Neural cell (in vitro differentiated cells): Measurements from ENCODE around the gene ZNF334. TPM values are rescaled to one million over a fixed set of nuclear protein-coding genes. Genes with fewer than 3 reads are reported as not detected.

Source experiments
- H2AFZ ChIP-seq: fragments of 200-600, 300-800 bp; sonication (generic), shearing (Covaris generic); 2 replicates; pipeline ENCODE4 v1.6.0; 2014; ENCODE audit warnings: low read depth, mild to moderate bottlenecking, antibody characterized with exemption, low read length, moderate library complexity
- H3F3A ChIP-seq: fragments of 200-600 bp; shearing (Covaris generic); 2 replicates; pipeline ENCODE4 v1.6.1; 2016; ENCODE audit warnings: mild to moderate bottlenecking, moderate library complexity, mixed read lengths, antibody characterized with exemption, low read length; ENCODE audit not compliant: insufficient read depth, poor library complexity, severe bottlenecking
- H3K27ac ChIP-seq: fragments of 200-600, 300-800 bp; sonication (generic), shearing (Covaris generic); 2 replicates; pipeline ENCODE4 v1.5.1; 2014; ENCODE audit warnings: mild to moderate bottlenecking, low read length, moderate library complexity
- H3K27me3 ChIP-seq: fragments of 300-800, 200-600 bp; sonication (generic), shearing (Covaris generic); 2 replicates; pipeline ENCODE4 v1.6.0; 2014; ENCODE audit warnings: mild to moderate bottlenecking, low read depth, low read length, moderate library complexity; ENCODE audit not compliant: insufficient read depth
- H3K36me3 ChIP-seq: fragments of 300-800, 200-600 bp; sonication (generic), shearing (Covaris generic); 2 replicates; pipeline ENCODE4 v1.5.1; 2014; ENCODE audit warnings: mild to moderate bottlenecking, antibody characterized with exemption, low read length, moderate library complexity; ENCODE audit not compliant: insufficient read depth
- H3K4me2 ChIP-seq: fragments of 300-800, 200-600 bp; sonication (generic), shearing (Covaris generic); 2 replicates; pipeline ENCODE4 v1.6.0; 2014; ENCODE audit warnings: mild to moderate bottlenecking, low read length
- H3K4me3 ChIP-seq: fragments of 300-800, 200-600 bp; sonication (generic), shearing (Covaris generic); 2 replicates; pipeline ENCODE4 v1.5.1; 2014; ENCODE audit warnings: mild to moderate bottlenecking, low read length, moderate library complexity
- H3K79me2 ChIP-seq: fragments of 200-600 bp; shearing (Covaris generic); replicated peaks from 2 replicates; pipeline ENCODE4 v1.6.0; 2014; ENCODE audit warnings: mild to moderate bottlenecking, low read length, moderate library complexity; ENCODE audit not compliant: insufficient read depth
- H3K9ac ChIP-seq: fragments of 300-800, 200-600 bp; sonication (generic), shearing (Covaris generic); 2 replicates; pipeline ENCODE4 v1.6.1; 2016; ENCODE audit warnings: mild to moderate bottlenecking, low read length, mixed read lengths
- H3K9me2 ChIP-seq: fragments of 200-600 bp; shearing (Covaris generic); 2 replicates; pipeline ENCODE4 v1.6.1; 2016; ENCODE audit warnings: mild to moderate bottlenecking, low read length, mixed read lengths; ENCODE audit not compliant: insufficient read depth
- H3K9me3 ChIP-seq: fragments of 200-600, 300-800 bp; sonication (generic), shearing (Covaris generic); 2 replicates; pipeline ENCODE4 v1.6.1; 2016; ENCODE audit warnings: mild to moderate bottlenecking, mixed run types, low read length, moderate library complexity, mixed read lengths
- H4K20me1 ChIP-seq: fragments of 200-600 bp; shearing (Covaris generic); 2 replicates; pipeline ENCODE4 v1.6.1; 2016; ENCODE audit warnings: mild to moderate bottlenecking, mixed run types; ENCODE audit not compliant: insufficient read depth
- CTCF ChIP-seq: fragments of 450-650 bp; IDR thresholded peaks from 2 replicates; pipeline ENCODE4 v1.5.1; 2014; ENCODE audit warnings: antibody characterized with exemption, mild to moderate bottlenecking, moderate library complexity; ENCODE audit not compliant: poor library complexity, severe bottlenecking
- EP300 ChIP-seq: fragments of 450-650 bp; conservative IDR thresholded peaks from 2 replicates; pipeline ENCODE4 v1.6.1; 2014; ENCODE audit warnings: antibody characterized with exemption, mild to moderate bottlenecking, moderate library complexity; ENCODE audit not compliant: poor library complexity, severe bottlenecking
- EZH2 ChIP-seq: fragments of 200-600, 300-800 bp; shearing (Covaris generic), sonication (generic); IDR thresholded peaks from 2 replicates; pipeline ENCODE4 v1.6.1; 2014; ENCODE audit warnings: antibody characterized with exemption, low read length, borderline replicate concordance, mild to moderate bottlenecking; ENCODE audit not compliant: insufficient read depth, poor library complexity, severe bottlenecking
- MXI1 ChIP-seq: fragments of 450-650 bp; conservative IDR thresholded peaks from 2 replicates; pipeline ENCODE4 v1.6.1; 2014; ENCODE audit warnings: antibody characterized with exemption, mild to moderate bottlenecking; ENCODE audit not compliant: poor library complexity, severe bottlenecking
- POLR2AphosphoS5 ChIP-seq: IDR thresholded peaks from 2 replicates; pipeline ENCODE4 v1.6.1; 2012
- RAD21 ChIP-seq: fragments of 450-650 bp; conservative IDR thresholded peaks from 2 replicates; pipeline ENCODE4 v1.6.1; 2014; ENCODE audit warnings: antibody characterized with exemption, mild to moderate bottlenecking, moderate library complexity
- SMC3 ChIP-seq: fragments of 450-650 bp; conservative IDR thresholded peaks from 2 replicates; pipeline ENCODE4 v1.6.1; 2014; ENCODE audit warnings: antibody characterized with exemption, mild to moderate bottlenecking, moderate library complexity; ENCODE audit not compliant: poor library complexity
- TAF1 ChIP-seq: IDR thresholded peaks from 2 replicates; pipeline ENCODE4 v1.6.1; 2012; ENCODE audit warnings: low read depth
- polyA plus RNA-seq: library from polyadenylated mRNA; depleted of rRNA; stranded (reverse); fragments of >200 nt; gene quantifications from 2 replicates; pipeline ENCODE4 v1.2.3, GENCODE V29; 2014
- TF ChIP-seq, protein P1 (sequence below): IDR thresholded peaks from 2 replicates; pipeline ENCODE4 v1.6.1; 2012; ENCODE audit warnings: borderline replicate concordance

The ZNF334 gene
- polyA plus RNA-seq, 1 donor from 2014 or later: 41.5 TPM

DNA sequence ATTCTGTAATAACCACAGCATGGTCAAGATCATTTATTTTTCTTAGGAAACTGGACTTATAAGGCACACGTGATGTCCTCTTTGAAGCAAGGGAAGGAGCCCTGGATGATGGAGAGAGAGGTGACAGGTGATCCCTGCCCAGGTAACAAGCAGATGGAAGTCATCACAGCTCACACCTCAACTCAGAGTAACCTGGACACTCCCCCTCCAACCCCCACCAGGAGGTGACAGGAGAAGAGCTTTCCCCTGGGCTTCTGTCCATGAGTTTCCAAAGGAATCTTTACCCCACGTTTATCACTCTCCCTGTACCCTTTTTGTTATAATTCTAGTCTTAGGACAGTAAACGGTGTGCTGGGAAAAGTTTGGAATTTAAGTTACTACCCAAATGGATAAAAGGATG, 28.4 kb downstream of the ZNF334 start:
- H3F3A ChIP-seq: no peaks in the 10 kb centered on the region
- H2AFZ ChIP-seq: no peak overlapping the region
- no peak overlapping the region for H3K9ac ChIP-seq
- H3K36me3 ChIP-seq: no peaks in the 10 kb centered on the region
- no peaks in the 10 kb centered on the region for H3K9me2 ChIP-seq
- no peak overlapping the region for H3K4me3 ChIP-seq
- H3K27ac ChIP-seq: no peak overlapping the region
- TF ChIP-seq CTCF (no peak), EZH2 (no peak), SMC3 (no peak), EP300 (no peak), MXI1 (no peak), POLR2AphosphoS5 (no peak), TAF1 (no peak), RAD21 (no peak)
- TF ChIP-seq, protein P1, sequence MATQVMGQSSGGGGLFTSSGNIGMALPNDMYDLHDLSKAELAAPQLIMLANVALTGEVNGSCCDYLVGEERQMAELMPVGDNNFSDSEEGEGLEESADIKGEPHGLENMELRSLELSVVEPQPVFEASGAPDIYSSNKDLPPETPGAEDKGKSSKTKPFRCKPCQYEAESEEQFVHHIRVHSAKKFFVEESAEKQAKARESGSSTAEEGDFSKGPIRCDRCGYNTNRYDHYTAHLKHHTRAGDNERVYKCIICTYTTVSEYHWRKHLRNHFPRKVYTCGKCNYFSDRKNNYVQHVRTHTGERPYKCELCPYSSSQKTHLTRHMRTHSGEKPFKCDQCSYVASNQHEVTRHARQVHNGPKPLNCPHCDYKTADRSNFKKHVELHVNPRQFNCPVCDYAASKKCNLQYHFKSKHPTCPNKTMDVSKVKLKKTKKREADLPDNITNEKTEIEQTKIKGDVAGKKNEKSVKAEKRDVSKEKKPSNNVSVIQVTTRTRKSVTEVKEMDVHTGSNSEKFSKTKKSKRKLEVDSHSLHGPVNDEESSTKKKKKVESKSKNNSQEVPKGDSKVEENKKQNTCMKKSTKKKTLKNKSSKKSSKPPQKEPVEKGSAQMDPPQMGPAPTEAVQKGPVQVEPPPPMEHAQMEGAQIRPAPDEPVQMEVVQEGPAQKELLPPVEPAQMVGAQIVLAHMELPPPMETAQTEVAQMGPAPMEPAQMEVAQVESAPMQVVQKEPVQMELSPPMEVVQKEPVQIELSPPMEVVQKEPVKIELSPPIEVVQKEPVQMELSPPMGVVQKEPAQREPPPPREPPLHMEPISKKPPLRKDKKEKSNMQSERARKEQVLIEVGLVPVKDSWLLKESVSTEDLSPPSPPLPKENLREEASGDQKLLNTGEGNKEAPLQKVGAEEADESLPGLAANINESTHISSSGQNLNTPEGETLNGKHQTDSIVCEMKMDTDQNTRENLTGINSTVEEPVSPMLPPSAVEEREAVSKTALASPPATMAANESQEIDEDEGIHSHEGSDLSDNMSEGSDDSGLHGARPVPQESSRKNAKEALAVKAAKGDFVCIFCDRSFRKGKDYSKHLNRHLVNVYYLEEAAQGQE: no peak
- H3K4me2 ChIP-seq: no peak overlapping the region
- H4K20me1 ChIP-seq: no peaks in the 10 kb centered on the region
- H3K9me3 ChIP-seq: no peaks in the 10 kb centered on the region
- H3K27me3 ChIP-seq: no peaks in the 10 kb centered on the region
- no peaks in the 10 kb centered on the region for H3K79me2 ChIP-seq

DNA sequence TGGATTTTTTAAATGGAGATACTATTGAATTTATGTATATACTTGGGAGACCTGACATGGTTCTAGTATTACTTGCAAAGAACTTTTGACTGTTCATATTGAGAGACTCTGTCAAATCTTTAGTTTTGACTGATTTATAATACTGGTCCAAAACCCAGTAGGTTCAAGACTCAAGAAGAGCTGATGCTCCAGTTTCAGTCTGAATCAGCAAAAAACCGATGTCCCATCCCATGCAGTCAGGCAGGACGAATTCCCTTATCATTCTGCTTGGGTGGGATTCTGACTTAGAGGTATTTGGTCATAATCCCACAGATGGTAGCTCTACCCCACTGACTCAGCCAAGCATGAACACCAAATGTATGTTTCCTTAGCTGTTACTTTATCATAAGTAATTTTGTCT, 29.5 kb downstream of the ZNF334 start:
- no peaks in the 10 kb centered on the region for H3K27me3 ChIP-seq
- no peaks in the 10 kb centered on the region for H3K9me2 ChIP-seq
- H3F3A ChIP-seq: no peaks in the 10 kb centered on the region
- H3K27ac ChIP-seq: no peak overlapping the region
- H2AFZ ChIP-seq: no peak overlapping the region
- no peaks in the 10 kb centered on the region for H4K20me1 ChIP-seq
- no peaks in the 10 kb centered on the region for H3K79me2 ChIP-seq
- no peaks in the 10 kb centered on the region for H3K36me3 ChIP-seq
- H3K9ac ChIP-seq: no peak overlapping the region
- TF ChIP-seq EZH2: no peak
- TF ChIP-seq MXI1: no peak
- no peak for TF ChIP-seq POLR2AphosphoS5
- TF ChIP-seq SMC3: no peak
- TF ChIP-seq TAF1: no peak
- TF ChIP-seq RAD21: no peak
- TF ChIP-seq, protein P1: no peak
- no peak for TF ChIP-seq CTCF
- no peak for TF ChIP-seq EP300
- no peak overlapping the region for H3K4me2 ChIP-seq
- no peaks in the 10 kb centered on the region for H3K9me3 ChIP-seq
- no peak overlapping the region for H3K4me3 ChIP-seq
